Measurements from ENCODE around the gene IRGC.

GRCh38 chr19:43755256-43755801, 39.5 kb downstream of the IRGC start:
- TF ChIP-seq CTCF (tag by site-specific recombination; IDR thresholded peaks at IDR 0.05) = peak; percentile 53
- no peak for TF ChIP-seq ZNF529 (tag by site-specific recombination; IDR thresholded peaks at IDR 0.05; ENCODE audit: insufficient replicate concordance)
